Psoas muscle (tissue), 8 donors: ENCODE measurements around the gene KAT14. TPM values are rescaled to one million over a fixed set of nuclear protein-coding genes. Genes with fewer than 3 reads are reported as not detected.
"Not testable (repeated sequence)": the region's sequence is repeated elsewhere in the genome, so short reads cannot be mapped to it uniquely, and the experiment has no call there.

Source experiments
- ATAC-seq, 4 donors: fragments of 200-7000 bp; cut with Tn5 transposase; one replicate each; pipeline ENCODE4 v1.9.1; 2020; ENCODE audit warnings: moderate library complexity in 3 of 4, mild to moderate bottlenecking in 2 of 4
- DNase-seq, 2 donors: peaks; one replicate each; pipeline ENCODE4 v3.0.0-alpha.2; 2020
- H3K27ac ChIP-seq: fragments of 200-600 bp; one replicate; pipeline ENCODE4 v1.8.0; 2022
- H3K27me3 ChIP-seq, 3 donors: fragments of 200-600 bp in 1 of 3; one replicate each; pipeline versions ENCODE4 v1.6.1 to v1.8.0; 2013 to 2022; ENCODE audit warnings: low read length in 2 of 3, mild to moderate bottlenecking in 2 of 3, moderate library complexity in 1 of 3; ENCODE audit not compliant: insufficient read depth in 3 of 3
- H3K36me3 ChIP-seq, 2 donors: fragments of 200-600 bp in 1 of 2; one replicate each; pipeline versions ENCODE4 v1.6.1 to v1.8.0; 2013 to 2022; ENCODE audit warnings: low read depth in 1 of 2, mild to moderate bottlenecking in 1 of 2, moderate library complexity in 1 of 2; ENCODE audit not compliant: insufficient read depth in 1 of 2
- H3K4me1 ChIP-seq: fragments of 200-600 bp; one replicate; pipeline ENCODE4 v1.8.0; 2022
- H3K4me3 ChIP-seq: fragments of 200-600 bp; one replicate; pipeline ENCODE4 v1.8.0; 2022; ENCODE audit warnings: mild to moderate bottlenecking
- H3K9me3 ChIP-seq: fragments of 200-600 bp; one replicate; pipeline ENCODE4 v1.8.0; 2022
- CTCF ChIP-seq: fragments of 200-600 bp; IDR thresholded peaks from one replicate; pipeline ENCODE4 v1.8.0; 2022; ENCODE audit warnings: antibody characterized with exemption
- WGBS, 3 donors: extraction: QIAGEN DNeasy Blood & Tissue Kit; methylation state at CpG; one replicate each; pipeline versions ENCODE4 v1.1.6 to v1.1.7; 2013; 5-methylcytosine and 5-hydroxymethylcytosine counted together
- intact Hi-C, 2 donors: fragments of 100-400 bp; cut with DNase I; formaldehyde crosslinking; loops; one replicate each; pipeline versions ENCODE4 v1.11.0 to v1.14.2; 2022
- polyA plus RNA-seq, 3 donors: library from polyadenylated mRNA; stranded (reverse); fragments of 200-250 nt; gene quantifications; one replicate each; pipeline ENCODE4 v1.2.3, GENCODE V29; 2013
- total RNA-seq, 4 donors: library from RNA; stranded (reverse); fragmentation: NEBNext Ultra II Directional in 2 of 4; extraction: Animal tissue kit (Norgen Biotek cat#: 25700) in 2 of 4; gene quantifications; one replicate each; pipeline versions ENCODE4 v1.2.1 to v1.2.4, GENCODE V29; 2021 to 2023
- donor health status: healthy with polysubstance abuse.
- donor health status: DM: no; HTN: no; CAD: no; lungs with moderate emphysema.
- donor health status: Bipolar disorder and iron deficiency.
- donor health status: healthy.
- donor health status: DM: yes; HTN: yes; CAD: no.
- donor health status: DM: no; HTN: no; CAD: no.
- donor health status: DM: no; HTN: no; CAD: no.
- donor health status: DM: yes; HTN: yes; CAD: no.

The KAT14 gene
- total and polyA plus RNA-seq, 7 donors = 7.6 to 29.8 (median 18.6) TPM

- Histone ChIP-seq H3K27ac (no peak overlapping the region), H3K36me3 (no peaks in the 10 kb centered on the region), H3K4me3 (no peak overlapping the region), H3K9me3 (no peaks in the 10 kb centered on the region), H3K27me3 (peaks cover 0 to 2% (median 0%) of the 10 kb centered on the region in 3 donors), H3K4me1 (no peaks in the 10 kb centered on the region)
- WGBS, 3 donors = 69 to 72% (median 71%) methylated on average over 7 of the region's 7 CpGs
- intact Hi-C loops = no loop called here
- ATAC-seq (no peak), DNase-seq (no peak)
- TF ChIP-seq CTCF = no peak
Observed at GRCh38 chr20:18091623-18092022, 46.0 kb upstream of the KAT14 start.

- WGBS, 3 donors = 73 to 89% (median 82%) methylated on average over 8 of the region's 8 CpGs
- ATAC-seq = no peak
- Histone ChIP-seq H3K9me3 (no peaks in the 10 kb centered on the region), H3K27ac (no peak overlapping the region), H3K27me3 (peaks cover 0 to 2% (median 0%) of the 10 kb centered on the region in 3 donors), H3K36me3 (no peaks in the 10 kb centered on the region), H3K4me3 (no peak overlapping the region), H3K4me1 (no peaks in the 10 kb centered on the region)
- no peak for DNase-seq
- intact Hi-C loops = no loop called here
- TF ChIP-seq CTCF = no peak
Observed at GRCh38 chr20:18092890-18093289, 44.8 kb upstream of the KAT14 start.

DNA sequence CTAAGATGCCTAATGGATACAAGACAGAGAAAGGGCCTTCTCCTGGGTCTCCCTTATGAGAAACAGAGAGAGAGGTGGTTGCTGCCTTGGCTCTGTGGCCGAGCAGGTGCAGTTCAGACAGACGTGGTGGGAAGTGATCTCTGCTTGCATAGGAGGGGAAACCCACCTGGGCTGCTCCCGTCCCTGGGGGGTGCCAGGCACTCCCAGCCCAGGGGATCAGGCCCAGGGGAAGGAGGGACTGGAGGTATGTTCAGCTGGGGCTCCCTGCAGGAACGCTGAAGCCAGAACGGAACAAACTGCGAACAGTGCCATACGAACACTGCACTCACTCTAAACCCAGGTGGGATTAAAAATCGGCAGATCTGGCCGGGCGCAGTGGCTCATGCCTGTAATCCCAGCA is 44.3 kb upstream of the KAT14 start:
- no peaks in the 10 kb centered on the region for H3K36me3 ChIP-seq
- no peak overlapping the region for H3K4me3 ChIP-seq
- ATAC-seq (no peak), DNase-seq (no peak)
- TF ChIP-seq CTCF = no peak
- H3K4me1 ChIP-seq = no peaks in the 10 kb centered on the region
- intact Hi-C loops = no loop called here
- H3K27ac ChIP-seq = no peak overlapping the region
- 60 to 78% (median 73%) methylated on average over 10 of the region's 10 CpGs for WGBS, 3 donors
- peaks cover 0 to 2% (median 0%) of the 10 kb centered on the region in 3 donors for H3K27me3 ChIP-seq
- no peaks in the 10 kb centered on the region for H3K9me3 ChIP-seq

- no peak for DNase-seq
- WGBS, 3 donors = 76 to 84% (median 77%) methylated on average over 5 of the region's 5 CpGs
- no peaks in the 10 kb centered on the region for H3K9me3 ChIP-seq
- no peak for ATAC-seq
- H3K27ac ChIP-seq = no peak overlapping the region
- H3K36me3 ChIP-seq = no peaks in the 10 kb centered on the region
- intact Hi-C loops = no loop called here
- H3K4me1 ChIP-seq = no peaks in the 10 kb centered on the region
- TF ChIP-seq CTCF = no peak
- H3K4me3 ChIP-seq = no peak overlapping the region
- peaks cover 0 to 2% (median 0%) of the 10 kb centered on the region in 3 donors for H3K27me3 ChIP-seq
Observed at GRCh38 chr20:18094191-18094590, 43.5 kb upstream of the KAT14 start.

DNA sequence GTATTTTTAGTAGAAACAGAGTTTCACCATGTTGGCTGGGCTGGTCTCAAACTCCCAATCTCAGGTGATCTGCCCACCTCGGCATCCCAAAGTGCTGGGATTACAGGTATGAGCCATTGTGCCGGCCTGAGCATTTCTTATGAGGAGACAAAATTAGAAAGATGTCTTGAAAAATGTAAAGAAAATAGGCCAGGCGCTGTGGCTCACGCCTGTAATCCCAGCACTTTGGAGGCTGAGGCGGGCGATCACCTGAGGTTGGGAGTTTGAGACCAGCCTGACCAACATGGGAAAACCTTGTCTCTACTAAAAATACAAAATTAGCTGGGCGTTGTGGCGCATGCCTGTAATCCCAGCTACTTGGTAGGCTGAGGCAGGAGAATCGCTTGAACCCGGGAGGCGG is 37.1 kb upstream of the KAT14 start:
- intact Hi-C loops, H3K4me3 ChIP-seq, H3K9me3 ChIP-seq, H3K36me3 ChIP-seq, H3K27ac ChIP-seq, DNase-seq, H3K4me1 ChIP-seq, H3K27me3 ChIP-seq, ATAC-seq: not testable (repeated sequence)
- WGBS, 3 donors = 95% methylated on average over 11 of the region's 11 CpGs
